ENCODE data around the gene LPIN1. TPM values are rescaled to one million over a fixed set of nuclear protein-coding genes. Genes with fewer than 3 reads are reported as not detected.

The LPIN1 gene
- total RNA-seq, 1 donor from 2014 or later, result 18.3 TPM

GRCh38 chr2:11765501-11765900, 19.1 kb downstream of the LPIN1 start:
- Mint-ChIP-seq H3K4me3 (ENCODE audit: low read depth) (no peak overlapping the region), H3K27me3 (no peaks in the 10 kb centered on the region), H3K36me3 (ENCODE audit: insufficient read depth) (peaks cover 23% of the 10 kb centered on the region), H3K27ac (no peak overlapping the region), H3K4me1 (ENCODE audit: low read depth) (peaks cover 15% of the 10 kb centered on the region), H3K9me3 (ENCODE audit: low read depth) (no peaks in the 10 kb centered on the region)
- TF ChIP-seq CTCF (IDR thresholded peaks at IDR 0.05; ENCODE audit: unreplicated experiment), result no peak
- DNase-seq (ENCODE audit: low spot score, unreplicated experiment), result no peak

GRCh38 chr2:11766016-11766415, 19.6 kb downstream of the LPIN1 start:
- Mint-ChIP-seq H3K27ac (no peak overlapping the region), H3K27me3 (no peaks in the 10 kb centered on the region), H3K4me1 (ENCODE audit: low read depth) (peaks cover 13% of the 10 kb centered on the region), H3K4me3 (ENCODE audit: low read depth) (no peak overlapping the region), H3K36me3 (ENCODE audit: insufficient read depth) (peaks cover 18% of the 10 kb centered on the region), H3K9me3 (ENCODE audit: low read depth) (no peaks in the 10 kb centered on the region)
- no peak for DNase-seq (ENCODE audit: low spot score, unreplicated experiment)
- TF ChIP-seq CTCF (IDR thresholded peaks at IDR 0.05; ENCODE audit: unreplicated experiment), result no peak

DNA sequence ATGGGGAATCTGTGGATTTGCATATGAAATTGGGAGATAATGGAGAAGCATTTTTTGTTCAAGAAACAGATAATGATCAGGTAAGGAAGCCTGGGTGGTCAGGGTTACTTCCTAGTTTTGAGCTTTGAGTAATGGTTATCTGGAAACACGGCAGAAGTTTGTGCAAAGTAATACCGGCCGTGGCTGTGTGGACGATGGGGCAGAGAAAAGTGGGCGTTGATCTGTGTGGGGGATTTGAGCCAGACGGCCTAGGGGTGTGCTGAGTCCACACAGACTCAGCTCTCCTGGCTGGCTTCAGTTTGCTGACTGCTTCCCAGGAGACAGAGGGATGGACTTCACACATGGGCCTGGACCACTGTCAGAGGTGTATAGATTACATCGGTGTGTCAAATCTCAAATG, 21.3 kb downstream of the LPIN1 start:
- no peak for TF ChIP-seq CTCF (IDR thresholded peaks at IDR 0.05; ENCODE audit: unreplicated experiment)
- Mint-ChIP-seq H3K27ac (no peak overlapping the region), H3K9me3 (ENCODE audit: low read depth) (no peaks in the 10 kb centered on the region), H3K27me3 (no peaks in the 10 kb centered on the region), H3K36me3 (ENCODE audit: insufficient read depth) (peaks cover 25% of the 10 kb centered on the region), H3K4me1 (ENCODE audit: low read depth) (peaks cover 2% of the 10 kb centered on the region), H3K4me3 (ENCODE audit: low read depth) (no peak overlapping the region)
- DNase-seq (ENCODE audit: low spot score, unreplicated experiment), result no peak

DNA sequence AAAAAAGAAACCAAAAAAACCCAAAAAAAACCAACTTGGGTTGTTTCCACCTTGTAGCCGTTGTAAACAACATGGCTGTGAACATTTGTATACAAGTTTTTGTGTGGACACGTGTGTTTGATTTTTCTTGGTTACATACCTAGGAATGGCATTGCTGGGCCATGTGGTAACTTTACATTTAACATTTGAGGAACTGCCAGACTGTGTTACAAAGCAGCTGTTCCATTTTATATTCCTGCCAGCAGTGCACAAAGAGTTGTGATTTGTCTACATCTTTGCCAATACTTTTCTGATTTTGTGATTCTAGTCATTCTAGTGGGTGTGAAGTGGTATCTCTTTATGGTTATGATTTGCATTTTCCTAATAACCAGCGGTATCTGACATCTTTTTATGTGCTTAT, 22.5 kb downstream of the LPIN1 start:
- no peak for TF ChIP-seq CTCF (IDR thresholded peaks at IDR 0.05; ENCODE audit: unreplicated experiment)
- no peak overlapping the region for H3K4me3 Mint-ChIP-seq (ENCODE audit: low read depth)
- H3K4me1 Mint-ChIP-seq (ENCODE audit: low read depth), result peaks cover 2% of the 10 kb centered on the region
- no peak overlapping the region for H3K27ac Mint-ChIP-seq
- H3K36me3 Mint-ChIP-seq (ENCODE audit: insufficient read depth), result peaks cover 25% of the 10 kb centered on the region
- H3K27me3 Mint-ChIP-seq, result no peaks in the 10 kb centered on the region
- no peak for DNase-seq (ENCODE audit: low spot score, unreplicated experiment)
- H3K9me3 Mint-ChIP-seq (ENCODE audit: low read depth), result no peaks in the 10 kb centered on the region

DNA sequence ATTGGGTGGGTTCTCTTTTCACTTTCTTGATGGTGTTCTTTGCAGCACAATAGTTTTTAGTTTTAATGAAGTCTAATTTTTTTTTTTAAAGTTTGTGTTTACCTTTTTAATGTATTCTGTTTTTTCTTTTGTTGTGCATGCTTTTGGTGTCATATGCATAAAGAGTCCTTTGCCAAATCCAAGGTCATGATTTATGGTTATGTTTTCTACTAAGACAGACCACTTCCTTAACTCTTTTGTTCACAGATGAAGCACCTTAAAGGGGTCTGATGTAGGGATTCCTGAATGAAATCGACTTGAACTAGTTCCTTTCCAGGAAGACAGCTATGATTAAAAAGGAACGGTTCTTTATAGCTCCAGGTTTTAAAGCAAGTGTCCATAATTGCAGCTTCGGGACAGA, 23.1 kb downstream of the LPIN1 start:
- Mint-ChIP-seq H3K27ac (no peak overlapping the region), H3K27me3 (no peaks in the 10 kb centered on the region), H3K36me3 (ENCODE audit: insufficient read depth) (peaks cover 25% of the 10 kb centered on the region), H3K4me1 (ENCODE audit: low read depth) (no peaks in the 10 kb centered on the region), H3K9me3 (ENCODE audit: low read depth) (no peaks in the 10 kb centered on the region), H3K4me3 (ENCODE audit: low read depth) (no peak overlapping the region)
- TF ChIP-seq CTCF (IDR thresholded peaks at IDR 0.05; ENCODE audit: unreplicated experiment), result no peak
- no peak for DNase-seq (ENCODE audit: low spot score, unreplicated experiment)

All from progenitor cell of endocrine pancreas (in vitro differentiated cells).